HG02884 (cell line): Measurements from ENCODE around the gene NDUFAF5.

ENCODE experiments used
- ATAC-seq: cut with Tn5 transposase; IDR thresholded peaks from one replicate; pipeline ENCODE4 v1.9.1; 2021; ENCODE audit warnings: mild to moderate bottlenecking, moderate library complexity; ENCODE audit not compliant: unreplicated experiment

Gene NDUFAF5

GRCh38 chr20:13865791-13866351 is 81.0 kb downstream of the NDUFAF5 start:
- no peak for ATAC-seq

GRCh38 chr20:13868331-13868730 is 83.5 kb downstream of the NDUFAF5 start:
- no peak for ATAC-seq

- ATAC-seq: no peak
Observed at GRCh38 chr20:13870170-13870748, 85.4 kb downstream of the NDUFAF5 start.
